DMS153 treated with DMSO at 0.1 percent for 48 hours (cell line): ENCODE results near the gene RAP1GDS1.
"Not testable (repeated sequence)": the region's sequence is repeated elsewhere in the genome, so short reads cannot be mapped to it uniquely, and the experiment has no call there.

Experiments used
- DNase-seq: peaks from one replicate; lab custom pipeline; 2025; ENCODE audit not compliant: unreplicated experiment; lab: John Stamatoyannopoulos, UW

RAP1GDS1 gene

GRCh38 chr4:98479590-98479989 lies 218.4 kb downstream of the RAP1GDS1 start:
- DNase-seq = not testable (repeated sequence)

- no peak for DNase-seq
Observed at GRCh38 chr4:98480535-98480934, 219.4 kb downstream of the RAP1GDS1 start.

GRCh38 chr4:98481167-98481566 lies 220.0 kb downstream of the RAP1GDS1 start:
- no peak for DNase-seq

- no peak for DNase-seq
Observed at GRCh38 chr4:98482503-98482846, 221.3 kb downstream of the RAP1GDS1 start.

DNA sequence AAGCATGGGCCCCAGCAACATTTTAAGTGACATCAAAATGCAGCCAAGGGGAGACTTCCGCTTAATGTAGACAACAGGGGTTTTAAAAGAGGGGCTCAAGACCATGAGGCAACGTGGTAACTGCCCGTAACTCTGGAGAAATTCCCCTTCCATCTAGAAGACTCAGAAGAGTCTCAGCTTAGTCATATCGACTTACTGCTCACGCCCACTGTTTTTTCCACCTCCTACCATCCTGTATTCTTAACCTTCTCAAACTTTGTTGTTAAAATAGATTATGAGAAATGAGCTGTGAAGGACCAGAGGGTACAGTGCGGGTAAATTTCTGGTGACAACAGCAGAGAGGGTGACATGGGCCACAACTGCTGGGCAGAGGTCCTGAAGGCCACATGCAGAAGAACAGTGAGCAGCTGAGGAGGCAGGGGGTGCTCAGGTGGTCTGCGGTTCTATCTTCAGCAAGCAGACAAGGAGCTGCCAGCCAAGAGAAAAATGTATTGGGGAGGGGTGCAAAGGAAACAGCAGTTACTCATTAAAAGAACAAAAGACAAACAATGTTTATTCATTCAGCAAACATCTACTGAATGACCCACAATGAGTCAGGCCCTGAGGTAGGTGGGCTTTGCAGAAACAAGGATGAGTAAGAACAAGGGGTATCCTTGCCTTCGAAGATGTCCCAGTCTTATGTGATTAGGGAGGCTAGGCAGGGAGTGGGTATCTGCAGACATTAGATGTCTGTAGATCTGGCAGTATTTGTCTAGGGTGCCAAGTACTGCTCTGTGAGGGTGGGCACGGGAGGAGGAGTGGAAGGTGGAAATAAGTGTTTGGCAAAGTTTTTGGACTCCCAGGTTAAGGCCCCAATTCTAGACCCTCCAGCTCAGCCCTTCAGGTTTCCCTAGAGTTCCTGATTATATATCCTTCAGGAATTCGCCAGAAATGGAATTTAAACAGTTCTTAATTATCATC lies 221.9 kb downstream of the RAP1GDS1 start:
- DNase-seq = no peak

GRCh38 chr4:98484031-98484430 lies 222.8 kb downstream of the RAP1GDS1 start:
- DNase-seq = no peak

DNA sequence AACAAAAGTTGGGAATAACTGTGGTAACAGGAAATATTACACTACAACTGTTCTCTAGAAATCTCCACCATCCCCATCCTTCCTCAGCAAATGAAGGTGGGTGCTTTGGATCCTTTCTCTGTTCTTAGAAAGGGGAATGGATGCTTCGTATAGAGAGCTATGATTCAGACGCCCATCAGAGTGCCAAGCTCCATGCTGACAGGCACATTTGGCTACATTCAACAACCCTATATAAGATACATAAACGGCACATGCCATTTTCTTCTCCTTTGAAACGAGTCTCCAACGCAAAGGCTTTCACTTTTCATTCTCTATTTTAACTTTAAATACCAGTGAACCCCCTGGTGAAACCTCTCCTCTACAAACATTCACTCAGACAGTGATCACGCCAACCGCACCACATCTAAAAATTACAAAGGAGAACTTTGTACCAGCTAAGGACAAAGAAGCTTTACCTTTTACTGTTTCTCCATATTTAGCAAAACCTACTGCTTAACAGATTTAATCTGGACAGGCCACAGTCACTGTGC lies 224.7 kb downstream of the RAP1GDS1 start:
- no peak for DNase-seq

GRCh38 chr4:98490251-98490650 lies 229.1 kb downstream of the RAP1GDS1 start:
- DNase-seq = no peak

DNA sequence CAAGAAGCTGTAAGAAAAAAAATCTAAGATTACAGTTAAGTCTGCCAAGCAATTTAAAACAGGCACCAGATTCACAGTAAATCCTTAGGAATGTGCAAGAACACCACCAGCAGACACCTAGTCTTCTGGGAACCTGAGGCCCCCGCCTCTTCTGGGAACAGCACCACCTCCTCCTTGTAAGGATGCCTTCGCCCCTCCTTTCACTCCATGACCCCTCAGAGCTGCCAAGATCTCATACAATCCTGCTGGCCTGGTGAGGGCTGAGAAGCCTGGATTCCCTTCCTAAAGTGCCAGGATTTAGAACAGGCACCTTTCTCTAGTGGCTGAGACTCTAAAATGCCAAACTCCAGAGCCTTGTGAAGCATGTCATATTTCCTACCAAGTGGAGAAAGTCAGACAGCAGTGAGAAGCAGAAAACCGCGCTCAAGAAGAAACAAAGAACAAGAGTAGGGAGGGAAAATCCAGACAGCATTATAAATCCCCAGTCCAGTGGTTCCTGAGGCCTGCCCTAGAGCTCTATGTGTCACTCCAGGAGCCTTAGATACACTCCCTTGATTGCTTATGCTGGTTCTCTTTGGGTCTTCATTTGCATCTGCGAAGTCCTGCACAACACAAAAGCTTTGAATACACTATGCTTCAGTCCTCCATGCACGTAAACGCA lies 230.8 kb downstream of the RAP1GDS1 start:
- no peak for DNase-seq

DNA sequence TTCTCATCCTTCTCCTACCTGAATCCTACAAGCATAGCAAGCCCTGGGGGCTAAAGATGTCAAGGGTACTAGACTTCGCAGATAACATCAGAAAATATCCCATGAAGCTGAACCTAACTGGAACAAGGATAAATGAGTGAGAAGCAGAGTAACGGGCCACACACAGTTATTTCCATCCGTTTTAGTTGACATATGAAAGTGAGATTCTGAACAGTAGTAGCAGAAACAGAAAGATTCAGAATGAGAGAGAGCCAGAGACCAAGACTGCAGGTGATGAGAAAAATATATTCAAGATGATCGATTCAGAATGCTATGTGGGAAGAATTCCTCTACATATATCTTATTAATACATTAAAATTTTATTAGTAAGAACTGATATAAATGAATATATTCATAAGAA lies 232.1 kb downstream of the RAP1GDS1 start:
- no peak for DNase-seq
